K562 (cell line): ENCODE results near the gene COL11A2. TPM values are rescaled to one million over a fixed set of nuclear protein-coding genes. Genes with fewer than 3 reads are reported as not detected.
A peak's percentile ranks its signal among the peaks of the same experiment; 100 is the strongest.

ENCODE experiments used
- ARID3A ChIP-seq: IDR thresholded peaks from 2 replicates; pipeline ENCODE4 v1.6.1; 2012; ENCODE audit warnings: low read depth, low read length, improper control_type of control experiment, borderline replicate concordance
- ATF7 ChIP-seq: fragments of 450-650 bp; IDR thresholded peaks from 2 replicates; pipeline ENCODE4 v1.7.1; 2014; ENCODE audit warnings: mild to moderate bottlenecking, moderate library complexity
- CEBPZ ChIP-seq: fragments of 150-350 bp; IDR thresholded peaks from 2 replicates; pipeline ENCODE4 v1.6.1; 2014; ENCODE audit warnings: low read depth, mild to moderate bottlenecking, low read length, borderline replicate concordance
- CXXC5 ChIP-seq: fragments of 250-450 bp; sonication (Bioruptor Pico); IDR thresholded peaks from 2 replicates; pipeline ENCODE4 v1.8.0; 2022; ENCODE audit warnings: inconsistent platforms, mild to moderate bottlenecking, moderate library complexity
- E4F1 ChIP-seq: fragments of 250-450 bp; sonication (Bioruptor Pico); IDR thresholded peaks from 2 replicates; pipeline ENCODE4 v1.5.0; 2021; ENCODE audit warnings: mild to moderate bottlenecking, borderline replicate concordance
- HDAC2 ChIP-seq: fragments of 450-650 bp; IDR thresholded peaks from 2 replicates; pipeline ENCODE4 v1.6.1; 2016; ENCODE audit warnings: mild to moderate bottlenecking
- HIVEP1 ChIP-seq: fragments of 250-450 bp; sonication (Bioruptor Pico); IDR thresholded peaks from 2 replicates; pipeline ENCODE4 v1.4.0; 2020; ENCODE audit warnings: mild to moderate bottlenecking
- HNRNPLL ChIP-seq: fragments of 200-400 bp; formaldehyde crosslinking; IDR thresholded peaks from 2 replicates; pipeline ENCODE4 v1.6.1; 2017; ENCODE audit warnings: low read length, low read depth, mild to moderate bottlenecking; ENCODE audit not compliant: poor library complexity, severe bottlenecking
- IRF2 ChIP-seq: sonication (generic); formaldehyde crosslinking; IDR thresholded peaks from 2 replicates; pipeline ENCODE4 v1.8.1; 2022; ENCODE audit warnings: mild to moderate bottlenecking, missing genetic modification reagents
- PTTG1 ChIP-seq: fragments of 450-650 bp; IDR thresholded peaks from 2 replicates; pipeline ENCODE4 v1.6.1; 2016; ENCODE audit warnings: low read depth, mild to moderate bottlenecking, missing genetic modification characterization, missing compliant biosample characterization
- RBM22 ChIP-seq: fragments of 200-400 bp; formaldehyde crosslinking; IDR thresholded peaks from 2 replicates; pipeline ENCODE4 v1.6.1; 2018; ENCODE audit warnings: low read length, low read depth; ENCODE audit not compliant: poor library complexity, severe bottlenecking
- SIN3A ChIP-seq, 2 experiments: fragments of 150-350 bp in 1 of 2; IDR thresholded peaks; 2 replicates each; pipeline ENCODE4 v1.6.1; 2011 to 2016; ENCODE audit warnings: borderline replicate concordance in 2 of 2, low read depth in 2 of 2, low read length in 2 of 2, mild to moderate bottlenecking in 2 of 2, moderate library complexity in 2 of 2; ENCODE audit not compliant: control insufficient read depth in 1 of 2
- SIN3B ChIP-seq: fragments of 450-650 bp; IDR thresholded peaks from 2 replicates; pipeline ENCODE4 v1.6.1; 2017; ENCODE audit warnings: low read depth, mild to moderate bottlenecking, moderate library complexity
- STAT5B ChIP-seq: fragments of 250-450 bp; sonication (Bioruptor Pico); IDR thresholded peaks from 2 replicates; pipeline ENCODE4 v1.8.0; 2021; ENCODE audit warnings: mild to moderate bottlenecking, inconsistent platforms
- TCFL5 ChIP-seq: fragments of 250-450 bp; sonication (Bioruptor Pico); conservative IDR thresholded peaks from 2 replicates; pipeline ENCODE4 v1.6.1; 2021; ENCODE audit warnings: mild to moderate bottlenecking, moderate library complexity, matching md5 sums
- ZNF354B ChIP-seq: fragments of 250-450 bp; sonication (Bioruptor Pico); IDR thresholded peaks from 2 replicates; pipeline ENCODE4 v1.4.0; 2020
- ZNF584 ChIP-seq: fragments of 200-800 bp; sonication (Bioruptor generic); IDR thresholded peaks from 2 replicates; pipeline ENCODE4 v1.6.1; 2016; ENCODE audit warnings: low read depth, mild to moderate bottlenecking, missing genetic modification characterization, missing compliant biosample characterization
- ZNF707 ChIP-seq: fragments of 250-450 bp; sonication (Bioruptor Pico); conservative IDR thresholded peaks from 2 replicates; pipeline ENCODE4 v1.8.0; 2022; ENCODE audit warnings: inconsistent platforms, mild to moderate bottlenecking, moderate library complexity
- ZNF778 ChIP-seq: fragments of 450-650 bp; formaldehyde crosslinking; IDR thresholded peaks from 2 replicates; pipeline ENCODE4 v1.4.0; 2020; ENCODE audit warnings: mild to moderate bottlenecking, moderate library complexity
- ZNF79 ChIP-seq: fragments of 250-450 bp; sonication (Bioruptor Pico); IDR thresholded peaks from 2 replicates; pipeline ENCODE4 v1.4.0; 2020; ENCODE audit warnings: low read depth, mild to moderate bottlenecking, moderate library complexity
- polyA plus RNA-seq, 8 experiments: library from polyadenylated mRNA; depleted of rRNA in 4 of 8; stranded (reverse) in 5 of 8; unstranded in 3 of 8; fragments of >200 nt; fragmentation: Nextera tagmentation in 2 of 8; fragmentation: Illumina TruSeq in 1 of 8; extraction: Ambion mirVana in 2 of 8; extraction: Trizol in 1 of 8; gene quantifications; 2 replicates each; pipeline versions ENCODE4 v1.2.1 to v1.2.3, GENCODE V29; 2011 to 2014; ENCODE audit warnings: inconsistent platforms in 1 of 8, missing spikeins in 1 of 8
- total RNA-seq, 7 experiments: library from RNA; depleted of rRNA in 6 of 7; stranded (reverse); fragments of >200 nt in 6 of 7; fragmentation: Illumina TruSeq in 2 of 7; extraction: Trizol in 2 of 7; gene quantifications; 2 replicates each; pipeline versions ENCODE4 v1.2.1 to v1.2.3, GENCODE V29; 2011 to 2021; ENCODE audit warnings: low replicate concordance in 1 of 7

The COL11A2 gene
- total and polyA plus RNA-seq, 9 of the 15 experiments (the other 6 are each of a cell fraction or from before 2014, with no cell fraction given), result 0.04 to 0.35 (median 0.09) TPM; not detected in 1

- TF ChIP-seq RBM22 (peak; percentile 93), ZNF584 (CRISPR knock-in tag) (no peak), STAT5B (CRISPR knock-in tag) (no peak), ZNF354B (CRISPR knock-in tag) (no peak), ZNF79 (no peak), CXXC5 (CRISPR knock-in tag) (peak; percentile 94), ATF7 (peak; percentile 95), ZNF778 (CRISPR knock-in tag) (no peak), E4F1 (CRISPR knock-in tag) (no peak), IRF2 (CRISPR knock-in tag) (no peak), SIN3B (peak; percentile 86; the same call in 1 of the 2 replicates), PTTG1 (tag) (no peak), ARID3A (no peak), ZNF707 (no peak), TCFL5 (CRISPR knock-in tag) (no peak), HIVEP1 (CRISPR knock-in tag) (no peak), HNRNPLL (peak; percentile 41), SIN3A (IDR thresholded peaks at IDR 0.05; ENCODE audit: borderline replicate concordance in 2 of 2, control insufficient read depth in 1 of 2, low read depth in 2 of 2, low read length in 2 of 2) (peak; percentile 85 to 95; a peak in 3 of 4 replicates), HDAC2 (peak; percentile 80), CEBPZ (no peak)
These were observed 16.1 kb upstream of the COL11A2 start, which contains the start of gene RING1 (continued) for GRCh38 chr6:33208091-33208967.
